PC-9 (cell line): ENCODE measurements around the gene SERTAD2. TPM values are rescaled to one million over a fixed set of nuclear protein-coding genes. Genes with fewer than 3 reads are reported as not detected.

Experiments used
- BruUV-seq: library from RNA; stranded (reverse); fragments of 400-500 nt; replicated peaks from 2 replicates; lab custom pipeline; 2021; lab: Mats Ljungman, UMichigan
- CTCF ChIA-PET: fragments of 300-600 bp; sonication (Branson Sonifier 250); formaldehyde crosslinking; loops from one replicate; lab custom pipeline; 2022; ENCODE audit warnings: antibody characterized with exemption; lab: Charles Lee
- POLR2A ChIA-PET: fragments of 300-600 bp; sonication (Branson Sonifier 250); formaldehyde crosslinking; loops from one replicate; lab custom pipeline; 2022; ENCODE audit warnings: antibody characterized with exemption; ENCODE audit not compliant: unreplicated experiment; lab: Charles Lee
- DNase-seq, 2 experiments: peaks; one replicate each; pipeline versions ENCODE4 v3.0.0 to v3.0.0-alpha.2; 2015 to 2022; ENCODE audit warnings: mixed read lengths in 1 of 2
- H2AFZ ChIP-seq: fragments of 200-600 bp; sonication (generic); 2 replicates; pipeline ENCODE4 v1.8.1; 2017; ENCODE audit warnings: antibody characterized with exemption
- H3F3A ChIP-seq: fragments of 200-600 bp; sonication (generic); 2 replicates; pipeline ENCODE4 v1.8.1; 2017; ENCODE audit warnings: antibody characterized with exemption, mild to moderate bottlenecking, low read depth; ENCODE audit not compliant: insufficient read depth
- H3K27ac ChIP-seq: fragments of 200-600 bp; sonication (generic); 2 replicates; pipeline ENCODE4 v1.6.1; 2016; ENCODE audit warnings: mixed run types
- H3K27me3 ChIP-seq: fragments of 200-600 bp; sonication (generic); 2 replicates; pipeline ENCODE4 v1.6.1; 2016; ENCODE audit warnings: low read depth, mixed run types; ENCODE audit not compliant: insufficient read depth
- H3K36me3 ChIP-seq: fragments of 200-600 bp; sonication (generic); 2 replicates; pipeline ENCODE4 v1.6.1; 2016; ENCODE audit warnings: low read depth, mixed run types
- H3K4me1 ChIP-seq: fragments of 200-600 bp; sonication (generic); replicated peaks from 2 replicates; pipeline ENCODE4 v1.6.1; 2016; ENCODE audit warnings: mixed run types; ENCODE audit not compliant: insufficient read depth
- H3K4me2 ChIP-seq: fragments of 200-600 bp; sonication (generic); 2 replicates; pipeline ENCODE4 v1.6.1; 2017; ENCODE audit warnings: mixed run types
- H3K4me3 ChIP-seq: fragments of 200-600 bp; sonication (generic); 2 replicates; pipeline ENCODE4 v1.6.1; 2016; ENCODE audit warnings: mixed run types
- H3K79me2 ChIP-seq: fragments of 200-600 bp; sonication (generic); 2 replicates; pipeline ENCODE4 v1.6.1; 2017; ENCODE audit warnings: low read depth, mixed run types
- H3K9me2 ChIP-seq: fragments of 200-600 bp; sonication (generic); 2 replicates; pipeline ENCODE4 v1.8.1; 2017; ENCODE audit warnings: mild to moderate bottlenecking; ENCODE audit not compliant: insufficient read depth
- H3K9me3 ChIP-seq: fragments of 200-600 bp; sonication (generic); 2 replicates; pipeline ENCODE4 v1.8.1; 2016; ENCODE audit warnings: low read depth; ENCODE audit not compliant: insufficient read depth
- H4K20me1 ChIP-seq: fragments of 200-600 bp; sonication (generic); 2 replicates; pipeline ENCODE4 v1.8.1; 2017; ENCODE audit not compliant: insufficient read depth
- CTCF ChIP-seq: fragments of 200-600 bp; sonication (generic); conservative IDR thresholded peaks from 2 replicates; pipeline ENCODE4 v1.6.1; 2017; ENCODE audit warnings: mixed run types, antibody characterized with exemption, mild to moderate bottlenecking, moderate library complexity
- EZH2 ChIP-seq: fragments of 200-600 bp; sonication (generic); IDR thresholded peaks from 2 replicates; pipeline ENCODE4 v1.8.0; 2017; ENCODE audit warnings: antibody characterized with exemption, low read depth
- intact Hi-C: fragments of 100-400 bp; cut with micrococcal nuclease; formaldehyde crosslinking; loops from one replicate; pipeline ENCODE4 v1.10.0; 2022; ENCODE audit not compliant: unreplicated experiment
- total RNA-seq: library from RNA; stranded (reverse); gene quantifications from 2 replicates; pipeline ENCODE4 v1.2.3, GENCODE V29; 2021

The SERTAD2 gene
- total RNA-seq, 1 experiment from 2014 or later, result 31.4 TPM

GRCh38 chr2:64623242-64623850 lies 30.4 kb downstream of the SERTAD2 start:
- Histone ChIP-seq H3K9me2 (no peaks in the 10 kb centered on the region), H2AFZ (no peak overlapping the region), H3K4me3 (no peak overlapping the region), H3K27ac (no peak overlapping the region), H3F3A (no peaks in the 10 kb centered on the region), H3K79me2 (no peaks in the 10 kb centered on the region), H3K4me1 (no peaks in the 10 kb centered on the region), H3K27me3 (no peaks in the 10 kb centered on the region), H4K20me1 (no peaks in the 10 kb centered on the region), H3K9me3 (no peaks in the 10 kb centered on the region), H3K4me2 (no peak overlapping the region), H3K36me3 (no peaks in the 10 kb centered on the region)
- CTCF ChIA-PET, result no interaction called here
- BruUV-seq, result no TSS peak
- no peak for DNase-seq
- intact Hi-C loops, result no loop called here
- POLR2A ChIA-PET, result no interaction called here
- no peak for TF ChIP-seq CTCF
- no peak for TF ChIP-seq EZH2

- BruUV-seq, result no TSS peak
- no peak overlapping the region for H3K27ac ChIP-seq
- no peak for DNase-seq
- H3F3A ChIP-seq, result no peaks in the 10 kb centered on the region
- no peak overlapping the region for H2AFZ ChIP-seq
- TF ChIP-seq EZH2 (no peak), CTCF (no peak)
- no peaks in the 10 kb centered on the region for H3K9me2 ChIP-seq
- intact Hi-C loops, result no loop called here
- H3K9me3 ChIP-seq, result no peaks in the 10 kb centered on the region
- H3K36me3 ChIP-seq, result no peaks in the 10 kb centered on the region
- H3K4me1 ChIP-seq, result no peaks in the 10 kb centered on the region
- ChIA-PET POLR2A (no interaction called here), CTCF (no interaction called here)
- no peak overlapping the region for H3K4me3 ChIP-seq
- H3K27me3 ChIP-seq, result no peaks in the 10 kb centered on the region
- H3K79me2 ChIP-seq, result no peaks in the 10 kb centered on the region
- H3K4me2 ChIP-seq, result no peak overlapping the region
- H4K20me1 ChIP-seq, result no peaks in the 10 kb centered on the region
Measured at GRCh38 chr2:64622443-64623241, 31.1 kb downstream of the SERTAD2 start.

GRCh38 chr2:64620661-64621060 lies 33.1 kb downstream of the SERTAD2 start:
- TF ChIP-seq EZH2, result no peak
- no peak for TF ChIP-seq CTCF
- intact Hi-C loops, result no loop called here
- Histone ChIP-seq H3K4me3 (no peak overlapping the region), H3K9me2 (no peaks in the 10 kb centered on the region), H3K36me3 (no peaks in the 10 kb centered on the region), H2AFZ (no peak overlapping the region), H3K4me1 (no peaks in the 10 kb centered on the region), H3K9me3 (no peaks in the 10 kb centered on the region), H3K4me2 (no peak overlapping the region), H3K27me3 (no peaks in the 10 kb centered on the region), H4K20me1 (no peaks in the 10 kb centered on the region), H3K79me2 (no peaks in the 10 kb centered on the region), H3K27ac (no peak overlapping the region), H3F3A (no peaks in the 10 kb centered on the region)
- CTCF ChIA-PET, result no interaction called here
- no peak for DNase-seq
- no TSS peak for BruUV-seq
- POLR2A ChIA-PET, result no interaction called here
